Measurements from ENCODE around the gene MYO15A. TPM values are rescaled to one million over a fixed set of nuclear protein-coding genes. Genes with fewer than 3 reads are reported as not detected.
A peak's percentile ranks its signal among the peaks of the same experiment; 100 is the strongest.

The MYO15A gene
- polyA plus RNA-seq, 3 donors, result 0.31 to 4.4 (median 0.56) TPM

DNA sequence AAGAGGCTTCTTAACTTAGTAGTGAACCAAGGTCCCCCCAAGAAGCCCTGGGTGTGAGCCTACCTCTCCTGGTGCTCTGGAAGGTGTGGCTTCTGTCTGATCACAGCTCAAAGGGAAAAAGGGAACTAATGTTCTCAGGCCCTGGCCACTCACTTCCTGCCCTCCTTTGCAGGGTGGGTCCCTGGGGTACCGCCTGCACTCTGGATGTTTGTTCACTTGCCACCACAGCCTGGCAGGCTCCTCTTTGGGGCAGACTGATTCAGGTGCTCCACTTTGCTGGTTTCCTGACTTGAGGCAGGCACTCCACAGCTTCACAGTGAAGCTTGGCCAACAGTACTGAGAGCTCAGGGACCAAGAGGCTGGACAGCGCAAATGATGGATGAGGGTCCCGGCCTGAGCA is 5.9 kb upstream of the MYO15A start:
- Mint-ChIP-seq H3K9me3 (no peaks in the 10 kb centered on the region), H3K27me3 (ENCODE audit: low read depth in 3 of 3) (no peaks in the 10 kb centered on the region), H3K36me3 (peaks cover 68 to 83% of the 10 kb centered on the region in 2 donors), H3K27ac (peak overlapping the region in 2 of 7 donors; percentile 54 to 66), H3K4me3 (no peak overlapping the region), H3K4me1 (peaks cover 11% of the 10 kb centered on the region)
- H3K4me1 ChIP-seq (ENCODE audit: control insufficient read depth in 1 of 2, insufficient read depth in 2 of 2, low read length in 2 of 2), result peaks cover 4 to 11% of the 10 kb centered on the region in 2 donors
- no peaks in the 10 kb centered on the region for H3K27me3 ChIP-seq (ENCODE audit: control insufficient read depth in 2 of 2, insufficient read depth in 2 of 2, low read length in 2 of 2)
- H3K27ac ChIP-seq (ENCODE audit: low read depth in 1 of 2, low read length in 2 of 2), result no peak overlapping the region
- H3K9me3 ChIP-seq (replicated peaks in 1 of 2; ENCODE audit: control insufficient read depth in 1 of 2, insufficient read depth in 1 of 2, low read length in 2 of 2), result no peaks in the 10 kb centered on the region
- intact Hi-C loops (cut with micrococcal nuclease), result no loop called here
- peaks cover 5% of the 10 kb centered on the region for H4K20me1 ChIP-seq (ENCODE audit: insufficient read depth, low read length)
- no peak overlapping the region for H3K4me3 ChIP-seq (replicated peaks in 1 of 3; ENCODE audit: low read depth in 2 of 3, low read length in 3 of 3)
- no peak overlapping the region for H2AFZ ChIP-seq (ENCODE audit: insufficient read depth, low read depth, low read length, poor library complexity, severe bottlenecking)
- DNase-seq, result no peak
- H3K36me3 ChIP-seq (replicated peaks in 1 of 2; ENCODE audit: control insufficient read depth in 1 of 2, insufficient read depth in 2 of 2, low read length in 2 of 2), result peaks cover 78 to 93% of the 10 kb centered on the region in 2 donors
- H3K4me2 ChIP-seq (replicated peaks; ENCODE audit: extremely low read depth, low read length, poor library complexity, severe bottlenecking), result no peak overlapping the region
- no peaks in the 10 kb centered on the region for H3K79me2 ChIP-seq (ENCODE audit: insufficient read depth, low read length)
- TF ChIP-seq, protein P1, sequence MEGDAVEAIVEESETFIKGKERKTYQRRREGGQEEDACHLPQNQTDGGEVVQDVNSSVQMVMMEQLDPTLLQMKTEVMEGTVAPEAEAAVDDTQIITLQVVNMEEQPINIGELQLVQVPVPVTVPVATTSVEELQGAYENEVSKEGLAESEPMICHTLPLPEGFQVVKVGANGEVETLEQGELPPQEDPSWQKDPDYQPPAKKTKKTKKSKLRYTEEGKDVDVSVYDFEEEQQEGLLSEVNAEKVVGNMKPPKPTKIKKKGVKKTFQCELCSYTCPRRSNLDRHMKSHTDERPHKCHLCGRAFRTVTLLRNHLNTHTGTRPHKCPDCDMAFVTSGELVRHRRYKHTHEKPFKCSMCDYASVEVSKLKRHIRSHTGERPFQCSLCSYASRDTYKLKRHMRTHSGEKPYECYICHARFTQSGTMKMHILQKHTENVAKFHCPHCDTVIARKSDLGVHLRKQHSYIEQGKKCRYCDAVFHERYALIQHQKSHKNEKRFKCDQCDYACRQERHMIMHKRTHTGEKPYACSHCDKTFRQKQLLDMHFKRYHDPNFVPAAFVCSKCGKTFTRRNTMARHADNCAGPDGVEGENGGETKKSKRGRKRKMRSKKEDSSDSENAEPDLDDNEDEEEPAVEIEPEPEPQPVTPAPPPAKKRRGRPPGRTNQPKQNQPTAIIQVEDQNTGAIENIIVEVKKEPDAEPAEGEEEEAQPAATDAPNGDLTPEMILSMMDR (IDR thresholded peaks at IDR 0.05), result no peak
- H3K9ac ChIP-seq (ENCODE audit: insufficient read depth, low read length, poor library complexity, severe bottlenecking), result no peak overlapping the region
- 40% methylated on average over 3 of the region's 3 CpGs for WGBS (ENCODE audit: insufficient coverage)

DNA sequence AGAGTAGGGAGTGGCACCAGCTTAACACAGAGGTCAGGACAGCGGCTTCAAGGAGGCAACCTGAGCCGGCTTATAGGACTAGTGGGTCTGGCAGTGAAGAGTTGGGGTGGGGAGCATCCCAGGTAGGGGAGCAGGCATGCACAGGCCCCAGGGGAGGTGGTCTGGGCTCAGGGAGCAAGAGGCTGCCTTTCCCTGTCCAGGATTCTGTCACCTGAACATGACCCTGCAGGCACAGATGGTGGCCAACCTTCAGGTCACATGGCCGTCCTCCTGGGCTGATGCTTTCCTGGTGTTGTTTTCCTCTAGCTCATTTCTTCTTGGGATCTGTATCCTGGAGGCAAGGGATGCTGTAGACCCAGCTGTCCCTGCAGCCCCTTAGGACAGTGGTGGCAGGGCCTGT is 3.5 kb upstream of the MYO15A start:
- H3K27me3 Mint-ChIP-seq (ENCODE audit: low read depth in 3 of 3), result peaks cover 0 to 2% (median 0%) of the 10 kb centered on the region in 3 donors
- peaks cover 4 to 11% of the 10 kb centered on the region in 2 donors for H3K4me1 ChIP-seq (ENCODE audit: control insufficient read depth in 1 of 2, insufficient read depth in 2 of 2, low read length in 2 of 2)
- TF ChIP-seq, protein P1 (IDR thresholded peaks at IDR 0.05), result no peak
- no peaks in the 10 kb centered on the region for H3K9me3 ChIP-seq (replicated peaks in 1 of 2; ENCODE audit: control insufficient read depth in 1 of 2, insufficient read depth in 1 of 2, low read length in 2 of 2)
- no peak overlapping the region for H3K27ac ChIP-seq (ENCODE audit: low read depth in 1 of 2, low read length in 2 of 2)
- WGBS (ENCODE audit: insufficient coverage), result 96% methylated on average over 3 of the region's 3 CpGs
- H3K27ac Mint-ChIP-seq, result peak overlapping the region in 2 of 7 donors; percentile 11 to 22
- H3K36me3 ChIP-seq (replicated peaks in 1 of 2; ENCODE audit: control insufficient read depth in 1 of 2, insufficient read depth in 2 of 2, low read length in 2 of 2), result peaks cover 55 to 70% of the 10 kb centered on the region in 2 donors
- H3K9me3 Mint-ChIP-seq, result no peaks in the 10 kb centered on the region
- H3K36me3 Mint-ChIP-seq, result peaks cover 46 to 59% of the 10 kb centered on the region in 2 donors
- no peak overlapping the region for H3K4me2 ChIP-seq (replicated peaks; ENCODE audit: extremely low read depth, low read length, poor library complexity, severe bottlenecking)
- H3K4me3 Mint-ChIP-seq, result no peak overlapping the region
- DNase-seq, result no peak
- no peak overlapping the region for H3K4me3 ChIP-seq (replicated peaks in 1 of 3; ENCODE audit: low read depth in 2 of 3, low read length in 3 of 3)
- no peaks in the 10 kb centered on the region for H4K20me1 ChIP-seq (ENCODE audit: insufficient read depth, low read length)
- no peaks in the 10 kb centered on the region for H3K27me3 ChIP-seq (ENCODE audit: control insufficient read depth in 2 of 2, insufficient read depth in 2 of 2, low read length in 2 of 2)
- no peak overlapping the region for H2AFZ ChIP-seq (ENCODE audit: insufficient read depth, low read depth, low read length, poor library complexity, severe bottlenecking)
- intact Hi-C loops (cut with micrococcal nuclease), result no loop called here
- no peak overlapping the region for H3K9ac ChIP-seq (ENCODE audit: insufficient read depth, low read length, poor library complexity, severe bottlenecking)
- H3K79me2 ChIP-seq (ENCODE audit: insufficient read depth, low read length), result no peaks in the 10 kb centered on the region
- H3K4me1 Mint-ChIP-seq, result peaks cover 11% of the 10 kb centered on the region

Data from CD14-positive monocyte (primary cell).